Endometrial microvascular endothelial cells (primary cell): ENCODE data around the gene ANKRD29. TPM values are rescaled to one million over a fixed set of nuclear protein-coding genes. Genes with fewer than 3 reads are reported as not detected.
"Not testable (repeated sequence)": the region's sequence is repeated elsewhere in the genome, so short reads cannot be mapped to it uniquely, and the experiment has no call there.

ENCODE experiments used
- in situ Hi-C: cut with HindIII; loops from 2 replicates; pipeline ENCODE4 v1.10.0; 2017; ENCODE audit warnings: low sequenced_read_pairs, low pct_unique_long_range_greater_than_20kb; ENCODE audit errors: inconsistent ontology term
- total RNA-seq: library from RNA; depleted of rRNA; stranded (reverse); fragments of >200 nt; gene quantifications from one replicate; pipeline ENCODE4 v1.2.3, GENCODE V29; 2015; ENCODE audit errors: inconsistent ontology term

The ANKRD29 gene
- total RNA-seq, 1 donor from 2014 or later: 0.93 TPM

DNA sequence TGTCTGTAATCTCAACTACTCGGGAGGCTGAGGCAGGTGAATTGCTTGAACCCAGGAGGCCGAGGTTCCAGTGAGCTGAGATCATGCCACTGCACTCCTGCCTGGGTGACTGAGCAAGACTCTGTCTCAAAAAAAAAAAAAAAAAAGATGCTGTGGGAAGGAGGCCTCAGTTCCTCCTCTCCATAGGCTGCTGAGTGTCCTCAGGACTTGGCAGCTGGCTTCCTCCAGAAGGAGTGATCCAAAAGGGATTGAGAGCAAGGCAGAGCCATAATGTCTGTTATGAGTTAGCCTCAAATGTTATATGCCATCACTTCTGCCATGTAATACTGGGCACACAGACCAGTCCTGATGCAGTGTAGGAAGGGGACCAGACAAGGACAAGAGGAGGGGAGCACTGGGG is 69.8 kb downstream of the ANKRD29 start:
- in situ Hi-C loops: no loop called here

- in situ Hi-C loops: no loop called here
Measured at GRCh38 chr18:23591011-23591410, 71.7 kb downstream of the ANKRD29 start.

DNA sequence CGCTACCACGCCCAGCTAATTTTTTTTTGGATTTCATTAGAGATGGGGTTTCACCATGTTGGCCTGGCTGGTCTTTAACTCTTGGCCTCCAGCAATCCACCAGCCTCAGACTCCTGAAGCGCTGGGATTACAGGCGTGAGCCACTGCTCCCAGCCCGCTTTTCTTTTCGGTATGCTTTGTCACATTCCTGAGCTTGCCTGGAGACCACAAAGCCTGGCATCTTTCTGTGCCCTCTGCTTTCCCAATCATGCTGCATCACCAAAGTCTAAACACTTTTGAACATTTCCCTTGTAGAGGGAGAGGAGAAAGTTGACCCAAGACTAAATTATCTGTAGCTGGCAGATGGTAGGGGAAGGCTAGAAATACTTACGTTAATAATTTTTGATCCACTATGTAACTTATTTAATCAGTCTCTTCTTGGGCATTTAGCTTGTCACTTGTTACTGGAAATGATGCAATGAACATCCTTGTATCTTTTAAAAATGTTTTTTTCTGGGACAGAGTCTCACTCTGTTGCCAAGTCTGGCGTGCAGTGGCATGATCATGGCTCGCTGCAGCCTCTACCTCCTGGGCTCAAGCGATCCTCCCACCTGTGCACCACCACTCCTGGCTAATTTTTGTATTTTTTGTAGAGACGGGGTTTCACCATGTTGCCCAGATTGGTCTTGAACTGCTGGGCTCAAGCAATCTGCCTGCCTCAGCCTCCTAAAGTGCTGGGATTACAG is 73.7 kb downstream of the ANKRD29 start:
- in situ Hi-C loops: no loop called here

DNA sequence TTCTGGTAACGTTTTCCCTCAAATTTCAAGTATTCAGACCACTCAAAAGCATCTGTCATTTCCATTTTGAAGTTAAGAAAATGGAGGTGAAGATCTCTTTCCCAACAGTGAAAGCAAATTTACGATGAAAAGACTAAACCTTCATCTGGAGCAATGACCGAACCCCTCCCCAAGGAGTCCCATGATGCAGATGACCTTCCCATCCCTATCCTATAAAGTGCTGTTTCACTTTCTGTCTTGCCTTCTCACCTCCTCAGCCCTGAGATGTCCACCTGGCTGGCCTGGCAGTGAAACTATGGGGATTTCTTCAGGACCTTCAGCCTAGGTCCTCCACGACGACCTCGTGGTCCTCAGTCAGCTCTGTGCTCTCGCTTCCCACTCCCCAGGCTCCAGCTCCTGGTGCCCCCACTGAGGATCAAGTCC is 75.5 kb downstream of the ANKRD29 start:
- in situ Hi-C loops: no loop called here

DNA sequence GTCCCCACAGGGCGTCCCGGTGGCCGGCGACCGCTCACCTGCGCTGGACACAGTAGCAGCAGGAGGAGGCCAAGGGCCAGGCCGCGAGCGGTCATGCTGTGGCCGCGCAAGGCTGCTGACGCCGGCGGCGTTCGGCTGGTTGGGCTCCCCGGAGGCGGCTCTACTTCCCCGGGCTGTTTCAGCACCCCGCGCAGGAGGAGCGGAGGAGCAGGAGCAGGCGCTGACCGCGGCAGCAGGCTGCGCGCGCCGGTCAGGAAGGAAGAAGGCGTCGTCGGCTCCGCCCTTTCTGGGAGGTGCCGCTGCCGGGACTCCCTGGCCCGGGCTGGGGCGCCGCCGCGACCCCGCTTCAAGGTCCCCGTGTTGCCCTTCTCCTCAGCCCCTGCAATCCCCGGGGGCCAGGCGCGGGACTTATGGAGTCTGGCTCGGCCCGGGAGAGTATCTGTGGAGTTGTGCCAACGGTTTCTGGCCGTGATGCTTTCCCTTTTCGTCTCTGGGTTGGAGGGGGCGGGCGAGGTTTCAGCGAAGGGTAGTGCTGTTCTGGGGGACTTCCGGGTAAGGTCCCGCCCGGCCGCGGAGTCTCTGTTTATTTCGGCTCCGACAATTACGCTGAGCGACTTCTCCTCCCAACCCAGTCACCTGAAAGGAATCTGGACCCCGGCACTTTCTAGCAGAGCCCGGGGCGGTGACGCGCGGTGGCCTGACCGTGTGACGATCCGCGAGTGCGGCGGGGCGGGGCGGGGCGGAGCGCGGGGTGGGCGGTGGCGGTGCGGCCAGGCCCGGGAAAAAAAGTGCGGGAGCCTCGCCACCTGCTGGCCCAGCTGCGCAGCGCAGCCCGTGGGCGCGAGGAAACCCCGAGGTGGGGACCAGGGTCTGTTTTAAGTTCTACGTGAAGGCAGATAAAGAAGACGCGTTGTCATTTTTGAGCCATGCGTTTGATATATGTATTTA is 76.2 kb downstream of the ANKRD29 start, which contains the start of gene NPC1:
NPC1 (minus strand) TSS at position 258 of the 948 bp plus-strand sequence; CDS start at position 95, 163 bp downstream.
- in situ Hi-C loops: no loop called here

GRCh38 chr18:23585897-23586248 is 76.8 kb downstream of the ANKRD29 start:
- in situ Hi-C loops: no loop called here

- in situ Hi-C loops: no loop called here
Measured at GRCh38 chr18:23585007-23585871, 77.5 kb downstream of the ANKRD29 start.

DNA sequence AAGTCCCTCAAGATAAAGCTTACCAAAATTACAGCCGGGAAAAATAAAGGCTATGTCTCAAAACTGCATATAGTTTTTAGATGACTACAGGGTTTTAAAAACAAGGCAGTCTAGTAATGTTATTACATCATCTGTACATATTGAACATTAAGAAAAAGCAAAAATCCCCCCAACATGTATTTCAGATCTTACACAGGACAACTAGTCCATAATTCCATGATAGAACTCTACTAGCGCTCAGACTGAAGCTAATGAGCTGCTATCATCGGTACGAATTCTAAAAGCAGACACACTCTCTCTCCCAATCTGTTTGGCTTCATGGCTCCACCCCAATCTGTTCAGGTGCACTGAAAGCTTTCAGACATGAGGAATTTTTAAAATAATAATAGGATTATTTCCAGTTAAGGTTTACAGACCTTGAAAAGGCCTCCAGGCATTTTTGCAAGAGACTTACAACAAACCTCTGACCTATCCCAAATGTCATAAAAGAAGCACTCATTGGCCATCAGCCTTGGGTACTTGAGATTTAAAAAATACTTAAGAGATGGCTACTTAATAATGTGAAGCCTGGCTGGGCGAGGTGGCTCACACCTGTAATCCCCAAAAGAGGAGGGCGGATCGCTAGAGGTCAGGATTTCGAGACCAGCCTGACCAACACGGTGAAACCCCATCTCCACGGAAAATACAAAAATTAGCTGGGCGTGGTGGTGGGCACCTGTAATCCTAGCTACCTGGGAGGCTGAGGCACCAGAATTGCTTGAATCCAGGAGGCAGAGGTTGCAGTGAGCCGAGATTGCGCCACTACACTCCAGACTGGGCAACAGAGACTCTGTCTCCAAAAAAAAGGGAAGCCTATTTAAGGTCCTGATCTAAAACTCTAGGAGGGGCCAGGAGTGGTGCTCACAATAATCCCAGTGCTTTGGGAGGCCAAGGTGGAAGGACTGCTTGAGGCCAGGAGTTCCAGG is 78.4 kb downstream of the ANKRD29 start:
- in situ Hi-C loops: no loop called here

- in situ Hi-C loops: no loop called here
Measured at GRCh38 chr18:23583071-23583865, 79.4 kb downstream of the ANKRD29 start.

GRCh38 chr18:23580677-23581367 is 81.9 kb downstream of the ANKRD29 start:
- in situ Hi-C loops: no loop called here

DNA sequence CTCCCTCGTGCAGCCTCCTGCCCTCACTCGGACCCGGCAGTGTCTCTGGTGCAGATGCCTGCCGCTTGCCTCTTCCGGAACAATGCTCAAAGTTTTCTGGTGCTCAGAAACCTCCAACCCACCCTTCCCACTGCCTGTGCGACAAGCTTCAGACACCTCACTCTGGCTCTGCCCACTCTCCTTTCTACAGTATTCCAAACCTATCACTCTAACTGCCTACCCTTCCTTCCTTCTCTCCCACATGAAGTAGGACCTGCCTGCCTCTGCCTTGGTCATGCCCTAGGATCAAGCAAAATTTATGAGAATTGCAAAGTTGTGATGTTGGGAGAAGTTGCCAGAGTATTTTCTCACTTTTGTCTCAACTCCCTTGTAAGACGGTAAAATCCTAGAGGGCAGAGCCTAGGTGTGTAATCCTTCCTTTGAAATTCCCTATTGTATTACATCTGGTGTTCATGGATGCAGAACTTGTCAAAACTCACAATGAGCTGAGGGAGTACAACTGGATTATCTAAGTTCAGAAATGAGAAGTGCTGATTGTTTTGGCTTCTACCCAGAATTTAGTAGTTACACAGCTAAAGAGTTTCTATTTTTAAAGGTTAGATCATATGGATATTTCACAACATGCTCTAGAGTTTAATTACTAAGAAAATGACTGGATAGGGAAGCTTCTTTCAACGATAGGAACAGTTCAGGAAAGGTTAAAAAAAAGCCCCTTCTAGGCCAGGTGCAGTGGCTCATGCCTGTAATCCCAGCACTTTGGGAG is 83.6 kb downstream of the ANKRD29 start:
- in situ Hi-C loops: no loop called here

GRCh38 chr18:23578067-23578701 is 84.5 kb downstream of the ANKRD29 start:
- in situ Hi-C loops: no loop called here

DNA sequence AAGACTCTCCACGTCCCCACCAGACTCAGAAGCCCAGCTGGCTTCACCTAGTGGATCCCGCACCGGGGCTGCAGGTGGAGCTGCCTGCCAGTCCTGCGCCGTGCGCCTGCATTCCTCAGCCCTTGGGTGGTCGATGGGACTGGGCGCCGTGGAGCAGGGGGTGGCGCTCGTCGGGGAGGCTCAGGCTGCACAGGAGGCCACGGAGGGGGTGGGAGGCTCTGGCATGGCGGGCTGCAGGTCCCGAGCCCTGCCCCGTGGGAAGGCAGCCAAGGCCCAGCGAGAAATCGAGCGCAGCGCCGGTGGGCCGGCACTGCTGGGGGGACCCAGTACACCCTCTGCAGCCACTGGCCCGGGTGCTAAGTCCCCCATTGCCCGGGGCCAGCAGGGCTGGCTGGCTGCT is 85.2 kb downstream of the ANKRD29 start:
- in situ Hi-C loops: not testable (repeated sequence)

GRCh38 chr18:23575309-23575651 is 87.4 kb downstream of the ANKRD29 start:
- in situ Hi-C loops: no loop called here

DNA sequence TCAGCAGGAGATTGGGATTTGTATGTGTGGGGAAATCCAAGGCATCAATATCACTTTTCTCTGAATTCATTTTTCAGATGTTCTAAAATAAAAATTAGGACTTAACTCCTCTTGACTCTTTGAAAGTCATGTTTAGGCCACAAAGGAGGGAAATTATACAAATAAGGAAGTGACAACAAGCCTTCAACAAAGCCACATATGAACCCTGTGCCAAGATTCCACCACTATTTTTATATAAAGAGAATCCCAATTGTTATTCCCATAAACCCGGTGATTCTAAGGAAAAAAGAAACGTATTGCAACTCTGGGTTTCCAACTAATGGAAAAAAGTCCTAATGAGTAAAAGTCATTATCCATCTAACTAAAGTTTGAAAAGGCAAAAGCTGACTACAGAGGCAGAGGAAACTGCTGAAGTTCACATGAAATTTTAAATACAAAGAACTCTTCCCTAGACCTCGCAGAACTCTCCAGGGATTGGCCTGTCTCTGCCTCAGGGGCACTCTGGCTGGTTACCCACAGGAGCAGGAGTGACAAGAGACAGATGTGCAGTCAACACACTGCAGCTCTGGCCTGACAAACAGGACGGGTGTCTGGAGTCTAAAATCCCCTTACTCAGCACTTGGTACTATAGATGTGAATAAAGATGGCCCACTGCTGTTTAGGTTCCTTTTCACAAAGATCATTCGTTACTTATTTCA is 88.0 kb downstream of the ANKRD29 start:
- in situ Hi-C loops: no loop called here
